ENCODE data around the gene TEX54.

DNA sequence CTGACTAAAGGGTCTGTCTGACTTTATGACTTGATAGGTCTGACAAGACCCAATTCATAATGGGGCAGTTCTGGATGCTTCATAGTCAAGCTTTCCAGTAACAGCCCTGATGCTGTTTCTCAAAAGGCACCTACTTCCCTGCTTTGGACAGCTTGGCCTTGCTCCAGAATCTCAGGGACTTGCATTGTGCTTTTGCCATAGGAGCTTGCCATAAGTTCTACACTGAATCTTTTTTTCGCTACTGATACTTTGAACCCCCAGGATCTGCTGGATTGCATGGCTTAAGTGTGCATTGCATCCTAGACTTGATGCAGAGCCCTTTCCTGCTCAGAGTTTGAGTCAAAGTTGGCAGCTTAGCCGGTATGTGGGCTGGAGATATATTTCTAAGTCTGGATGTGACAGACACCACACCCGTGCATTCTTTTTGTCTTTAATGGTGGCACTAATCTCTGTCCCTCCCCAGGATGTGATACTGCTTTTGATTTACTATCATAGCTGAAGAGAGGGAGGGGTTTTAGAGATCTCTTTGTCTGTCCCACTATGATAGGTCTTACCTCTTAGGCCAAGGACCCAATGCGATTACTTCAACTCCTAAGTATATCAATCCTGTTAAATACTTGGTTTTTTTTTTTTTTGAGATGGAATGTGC lies 31.2 kb upstream of the TEX54 start:
- TF ChIP-seq TAF1 (IDR thresholded peaks at IDR 0.05; ENCODE audit: borderline replicate concordance, low read depth, low read length) (no peak), POLR2AphosphoS5 (IDR thresholded peaks at IDR 0.05; ENCODE audit: low read depth, low read length) (no peak)

All from GM12892 (cell line).